Activated CD4-positive, alpha-beta T cell treated with anti-CD3 and anti-CD28 coated beads for 1 hour (primary cell): ENCODE data around the gene ZNF25.
"Not testable (repeated sequence)": the region's sequence is repeated elsewhere in the genome, so short reads cannot be mapped to it uniquely, and the experiment has no call there.

Source experiments
- DNase-seq: peaks from one replicate; pipeline ENCODE4 v3.0.0-alpha.2; 2020

Gene ZNF25

DNA sequence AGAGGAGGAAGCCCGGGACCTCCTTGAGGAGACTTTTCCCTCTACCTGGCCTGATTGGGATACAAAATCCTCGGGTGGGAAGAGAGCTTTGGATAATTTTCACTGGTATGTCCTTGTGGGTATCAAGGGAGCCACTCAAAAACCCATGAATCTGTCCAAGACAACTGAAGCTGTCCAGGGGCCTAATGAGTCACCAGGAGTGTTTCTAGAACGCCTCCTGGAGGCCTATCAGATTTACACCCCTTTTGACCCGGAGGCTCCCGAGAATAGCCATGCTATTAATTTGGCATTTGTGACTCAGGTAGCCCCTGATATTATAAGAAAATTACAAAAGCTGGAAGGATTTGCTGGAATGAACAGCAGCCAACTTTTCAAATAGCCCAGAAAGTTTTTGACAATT, 38.6 kb downstream of the ZNF25 start:
- no peak for DNase-seq

DNA sequence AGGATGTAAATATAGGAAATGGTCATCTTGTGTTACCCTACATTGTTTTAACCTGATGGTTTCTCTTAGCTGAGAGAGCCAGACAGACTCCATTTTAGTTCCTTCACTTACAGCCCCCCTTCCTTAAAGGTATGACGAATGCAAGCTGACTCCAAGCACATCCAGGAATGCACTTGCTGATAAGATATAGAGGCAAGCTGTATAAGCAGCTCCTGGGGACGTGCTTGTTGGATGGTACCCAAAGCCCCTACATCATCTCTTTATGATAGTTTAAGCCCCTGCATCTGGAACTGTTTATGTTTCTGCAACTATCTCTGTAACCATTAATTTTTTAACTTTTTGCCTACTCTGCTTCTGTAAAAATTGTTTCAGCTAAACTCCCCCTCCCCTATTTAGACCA, 41.7 kb downstream of the ZNF25 start:
- DNase-seq = no peak

DNA sequence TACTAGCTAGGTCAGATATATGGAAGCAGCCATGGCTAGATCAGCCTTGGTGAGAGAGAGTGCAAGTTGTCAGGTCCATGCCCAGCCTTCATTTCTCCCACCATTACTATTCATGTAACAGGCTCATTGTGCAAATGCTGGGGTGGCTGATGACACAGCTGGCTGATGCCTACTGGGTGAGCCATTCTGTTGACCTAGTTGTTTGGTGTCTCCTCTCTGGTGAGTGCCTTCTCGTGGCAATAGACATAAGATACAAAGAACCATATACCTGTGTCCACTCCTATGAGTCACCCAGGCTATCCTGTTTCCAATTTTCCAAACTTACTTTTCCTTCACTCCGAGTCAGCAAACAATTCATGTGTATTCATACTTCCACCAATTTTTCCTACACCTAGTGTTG, 46.0 kb downstream of the ZNF25 start:
- no peak for DNase-seq

DNA sequence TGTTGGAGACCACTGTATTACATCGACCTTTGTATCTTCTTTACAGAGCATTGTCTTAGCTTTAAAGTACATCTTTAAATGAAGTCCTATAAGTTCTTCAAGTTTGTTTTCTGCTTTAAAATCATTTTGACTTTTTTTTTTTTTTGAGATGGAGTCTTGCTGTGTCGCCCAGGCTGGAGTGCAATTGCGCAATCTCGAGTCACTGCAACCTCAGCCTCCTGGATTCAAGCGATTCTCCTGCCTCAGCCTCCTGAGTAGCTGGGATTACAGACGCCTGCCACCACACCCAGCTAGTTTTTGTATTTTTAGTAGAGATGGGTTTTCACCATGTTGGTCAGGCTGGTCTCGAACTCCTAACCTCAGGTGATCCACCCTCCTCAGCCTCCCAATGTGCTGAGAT, 68.3 kb downstream of the ZNF25 start:
- DNase-seq = not testable (repeated sequence)

DNA sequence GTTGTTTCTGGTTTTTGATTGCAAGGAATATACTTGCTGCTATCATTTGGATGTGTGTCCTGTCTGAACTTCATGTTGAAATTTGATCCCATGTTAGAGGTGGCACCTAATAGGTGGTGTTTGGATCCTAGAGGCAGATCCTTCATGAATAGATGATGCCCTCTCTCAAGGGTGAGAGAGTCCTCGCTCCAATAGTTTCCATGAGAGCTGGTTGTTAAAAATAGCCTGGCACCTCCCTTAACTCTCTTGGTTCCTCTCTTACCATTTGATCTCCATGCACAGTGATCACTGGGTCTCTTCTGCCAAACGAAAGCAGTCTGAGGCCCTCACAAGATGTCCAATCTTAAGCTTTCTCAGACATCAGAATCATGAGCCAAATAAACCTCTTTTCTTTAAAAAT, 70.1 kb downstream of the ZNF25 start:
- DNase-seq = no peak
